Gastrocnemius medialis (tissue), 4 donors: ENCODE data around the gene COL4A4. TPM values are rescaled to one million over a fixed set of nuclear protein-coding genes. Genes with fewer than 3 reads are reported as not detected.

Experiments
- ATAC-seq, 2 donors: fragments of 150-250 bp; one replicate each; pipeline ENCODE4 v1.9.1; 2016
- DNase-seq, 2 donors: peaks; one replicate each; pipeline ENCODE4 v3.0.0-alpha.2; 2019
- H3K27ac ChIP-seq, 4 donors: fragments of 200-600 bp; sonication (generic); 1 replicate in 1 of 4; 2 replicates in 3 of 4; pipeline ENCODE4 v1.5.1; 2016 to 2018; ENCODE audit warnings: mild to moderate bottlenecking in 2 of 4, moderate library complexity in 1 of 4
- H3K27me3 ChIP-seq, 3 donors: fragments of 200-600 bp; sonication (generic) in 2 of 3; 1 replicate in 1 of 3; 2 replicates in 2 of 3; pipeline versions ENCODE4 v1.5.1 to v1.6.0; 2016 to 2019; ENCODE audit warnings: mild to moderate bottlenecking in 1 of 3, moderate library complexity in 1 of 3
- H3K36me3 ChIP-seq, 2 donors: fragments of 200-600 bp; sonication (generic) in 1 of 2; one replicate each; pipeline ENCODE4 v1.5.1; 2017 to 2018
- H3K4me1 ChIP-seq, 2 donors: fragments of 200-600 bp; sonication (generic) in 1 of 2; one replicate each; pipeline ENCODE4 v1.5.1; 2016 to 2017; ENCODE audit warnings: mild to moderate bottlenecking in 2 of 2
- H3K4me3 ChIP-seq, 4 donors: fragments of 200-600 bp; sonication (generic) in 3 of 4; 1 replicate in 1 of 4; 2 replicates in 3 of 4; pipeline ENCODE4 v1.5.1; 2016 to 2019; ENCODE audit warnings: mild to moderate bottlenecking in 2 of 4
- H3K9me3 ChIP-seq, 3 donors: fragments of 200-600 bp; sonication (generic) in 2 of 3; 1 replicate in 1 of 3; 2 replicates in 2 of 3; pipeline ENCODE4 v1.5.1; 2016 to 2019
- POLR2A ChIP-seq, 2 donors: fragments of 450-650 bp; IDR thresholded peaks; one replicate each; pipeline ENCODE4 v1.6.1; 2017; ENCODE audit warnings: antibody characterized with exemption in 2 of 2, mild to moderate bottlenecking in 2 of 2, moderate library complexity in 2 of 2
- in situ Hi-C, 4 donors: fragments of 200-750 bp; cut with MboI; loops; one replicate each; pipeline versions ENCODE4 v1.15.0 to v1.8.0; 2017; ENCODE audit warnings: low sequenced_read_pairs in 4 of 4
- intact Hi-C: fragments of 100-400 bp; cut with DNase I; formaldehyde crosslinking; loops from one replicate; pipeline ENCODE4 v1.15.1; 2023; ENCODE audit warnings: low total_unique reads
- total RNA-seq, 4 donors: library from RNA; depleted of rRNA; stranded (reverse); fragments of >200 nt; gene quantifications; one replicate each; pipeline versions ENCODE4 v1.1.0 to v1.2.3, GENCODE V29; 2016
- TF ChIP-seq, protein P1 (sequence below), 5 experiments: fragments of 450-650 bp in 3 of 5; fragments of 200-600 bp in 2 of 5; sonication (generic) in 2 of 5; IDR thresholded peaks in 4 of 5; conservative IDR thresholded peaks in 1 of 5; 1 replicate in 4 of 5; 2 replicates in 1 of 5; pipeline ENCODE4 v1.5.1; 2016 to 2019; ENCODE audit warnings: antibody characterized with exemption in 5 of 5, mild to moderate bottlenecking in 3 of 5, moderate library complexity in 3 of 5

COL4A4 gene
- total RNA-seq, 4 donors from 2014 or later: 2.0 to 11.4 (median 5.7) TPM

DNA sequence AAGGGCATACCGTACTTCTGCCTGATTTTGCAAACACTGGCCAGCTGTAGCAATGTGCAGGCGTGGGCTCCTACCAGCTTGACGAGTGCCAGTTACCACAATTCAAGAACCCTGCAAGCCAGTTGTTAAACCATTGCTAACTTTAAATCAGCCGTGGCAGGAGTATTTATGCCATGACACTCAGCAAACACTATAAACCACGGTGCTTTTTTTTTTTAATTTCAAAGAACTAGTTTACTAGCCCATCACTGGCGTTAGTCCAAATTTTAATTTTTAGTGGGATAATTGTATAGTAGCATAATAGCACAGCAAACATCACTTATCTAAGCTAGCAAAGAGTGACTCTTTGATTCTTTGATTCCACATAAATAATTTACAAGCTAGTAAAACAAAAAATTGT is 111.1 kb downstream of the COL4A4 start:
- intact Hi-C loops (no loop called here), in situ Hi-C loops (no loop called here)
- Histone ChIP-seq H3K36me3 (peaks cover 0 to 61% of the 10 kb centered on the region in 2 donors), H3K4me1 (no peaks in the 10 kb centered on the region), H3K4me3 (no peak overlapping the region), H3K27ac (no peak overlapping the region), H3K27me3 (no peaks in the 10 kb centered on the region), H3K9me3 (no peaks in the 10 kb centered on the region)
- DNase-seq: no peak
- TF ChIP-seq POLR2A (IDR thresholded peaks at IDR 0.05): no peak
- TF ChIP-seq, protein P1, sequence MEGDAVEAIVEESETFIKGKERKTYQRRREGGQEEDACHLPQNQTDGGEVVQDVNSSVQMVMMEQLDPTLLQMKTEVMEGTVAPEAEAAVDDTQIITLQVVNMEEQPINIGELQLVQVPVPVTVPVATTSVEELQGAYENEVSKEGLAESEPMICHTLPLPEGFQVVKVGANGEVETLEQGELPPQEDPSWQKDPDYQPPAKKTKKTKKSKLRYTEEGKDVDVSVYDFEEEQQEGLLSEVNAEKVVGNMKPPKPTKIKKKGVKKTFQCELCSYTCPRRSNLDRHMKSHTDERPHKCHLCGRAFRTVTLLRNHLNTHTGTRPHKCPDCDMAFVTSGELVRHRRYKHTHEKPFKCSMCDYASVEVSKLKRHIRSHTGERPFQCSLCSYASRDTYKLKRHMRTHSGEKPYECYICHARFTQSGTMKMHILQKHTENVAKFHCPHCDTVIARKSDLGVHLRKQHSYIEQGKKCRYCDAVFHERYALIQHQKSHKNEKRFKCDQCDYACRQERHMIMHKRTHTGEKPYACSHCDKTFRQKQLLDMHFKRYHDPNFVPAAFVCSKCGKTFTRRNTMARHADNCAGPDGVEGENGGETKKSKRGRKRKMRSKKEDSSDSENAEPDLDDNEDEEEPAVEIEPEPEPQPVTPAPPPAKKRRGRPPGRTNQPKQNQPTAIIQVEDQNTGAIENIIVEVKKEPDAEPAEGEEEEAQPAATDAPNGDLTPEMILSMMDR (IDR thresholded peaks at IDR 0.05 in 4 of 5, conservative IDR thresholded peaks at IDR 0.05 in 1 of 5): no peak
- ATAC-seq: no peak

DNA sequence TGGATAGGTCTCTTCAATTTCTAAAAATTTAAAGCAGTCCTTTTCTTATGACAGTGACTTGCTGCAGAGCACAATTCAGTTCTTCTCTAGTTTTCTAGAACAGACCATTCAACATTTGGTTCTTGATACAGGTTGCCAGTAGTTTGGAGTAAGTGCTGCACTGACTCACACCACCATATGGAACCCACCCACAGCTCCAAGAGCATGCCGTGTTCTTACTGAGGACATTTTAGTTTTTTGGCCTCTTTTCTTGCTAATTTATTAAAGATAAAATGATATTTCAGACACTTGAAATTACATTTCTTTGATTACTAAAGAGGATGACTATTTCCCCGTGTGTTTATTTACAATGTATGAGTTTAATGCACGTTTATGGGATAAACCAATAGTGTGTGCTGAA is 120.0 kb downstream of the COL4A4 start:
- in situ Hi-C loops (no loop called here), intact Hi-C loops (no loop called here)
- Histone ChIP-seq H3K4me1 (no peaks in the 10 kb centered on the region), H3K27me3 (no peaks in the 10 kb centered on the region), H3K9me3 (no peaks in the 10 kb centered on the region), H3K27ac (no peak overlapping the region), H3K36me3 (peaks cover 0 to 35% of the 10 kb centered on the region in 2 donors), H3K4me3 (no peak overlapping the region)
- DNase-seq (no peak), ATAC-seq (no peak)
- TF ChIP-seq, protein P1 (IDR thresholded peaks at IDR 0.05 in 4 of 5, conservative IDR thresholded peaks at IDR 0.05 in 1 of 5): no peak
- no peak for TF ChIP-seq POLR2A (IDR thresholded peaks at IDR 0.05)

DNA sequence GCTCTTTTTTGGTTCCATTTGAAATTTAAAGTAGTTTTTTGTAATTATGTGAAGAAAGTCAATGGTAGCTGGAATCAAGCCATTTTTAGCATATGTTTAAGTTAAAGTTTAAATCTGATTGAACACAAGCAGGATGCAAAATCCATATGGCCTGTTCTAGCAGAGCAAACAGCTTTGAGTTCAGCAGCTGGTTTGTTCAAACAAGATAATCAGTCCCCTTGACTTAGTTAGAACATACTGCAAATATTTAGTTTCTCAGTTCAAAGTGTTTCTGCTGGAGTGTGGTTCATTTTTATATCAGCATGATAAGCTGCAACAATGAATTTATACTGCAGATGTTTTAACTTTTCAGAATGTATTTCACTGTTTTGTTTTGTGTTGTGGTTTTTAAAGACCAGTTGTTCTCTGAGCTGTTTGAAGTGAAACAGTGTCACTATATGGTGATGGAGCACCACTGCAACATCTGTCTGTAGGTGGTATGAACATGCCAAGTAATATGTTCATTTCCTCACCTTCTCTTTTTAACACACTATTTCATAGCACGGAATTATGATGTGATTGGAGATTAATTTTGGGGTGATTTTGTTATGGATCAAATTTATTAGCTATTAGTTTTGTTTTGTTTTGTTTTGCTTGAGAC is 125.3 kb downstream of the COL4A4 start:
- H3K4me3 ChIP-seq: no peak overlapping the region
- in situ Hi-C loops: no loop called here
- no peaks in the 10 kb centered on the region for H3K27me3 ChIP-seq
- H3K27ac ChIP-seq: no peak overlapping the region
- H3K36me3 ChIP-seq: peaks cover 0 to 34% of the 10 kb centered on the region in 2 donors
- no peaks in the 10 kb centered on the region for H3K9me3 ChIP-seq
- intact Hi-C loops: no loop called here
- ATAC-seq: no peak
- no peak for TF ChIP-seq POLR2A (IDR thresholded peaks at IDR 0.05)
- TF ChIP-seq, protein P1 (IDR thresholded peaks at IDR 0.05 in 4 of 5, conservative IDR thresholded peaks at IDR 0.05 in 1 of 5): no peak
- H3K4me1 ChIP-seq: no peaks in the 10 kb centered on the region
- no peak for DNase-seq

DNA sequence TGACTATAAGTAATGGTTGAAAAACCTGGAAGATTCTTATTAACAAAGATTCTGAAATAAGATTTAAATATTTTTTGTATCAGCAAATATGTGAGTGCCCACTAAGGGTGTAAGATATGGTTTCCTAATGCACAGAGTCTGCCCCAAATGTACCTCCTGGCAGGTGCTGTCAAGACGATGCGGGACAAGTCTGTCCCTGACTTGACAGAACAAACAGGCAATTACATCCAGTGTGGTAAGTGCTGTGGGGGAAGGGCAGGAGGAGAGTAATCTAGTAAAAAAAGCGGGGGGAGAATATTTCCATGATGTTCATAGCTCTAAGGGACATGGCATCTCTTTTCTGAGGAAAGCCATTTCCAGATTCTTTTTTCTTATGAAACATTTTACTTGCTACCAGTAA is 127.5 kb downstream of the COL4A4 start:
- Histone ChIP-seq H3K27me3 (no peaks in the 10 kb centered on the region), H3K4me1 (no peaks in the 10 kb centered on the region), H3K27ac (no peak overlapping the region), H3K36me3 (peaks cover 0 to 21% of the 10 kb centered on the region in 2 donors), H3K9me3 (no peaks in the 10 kb centered on the region), H3K4me3 (no peak overlapping the region)
- in situ Hi-C loops: no loop called here
- DNase-seq (no peak), ATAC-seq (no peak)
- intact Hi-C loops: no loop called here
- no peak for TF ChIP-seq POLR2A (IDR thresholded peaks at IDR 0.05)
- TF ChIP-seq, protein P1 (IDR thresholded peaks at IDR 0.05 in 4 of 5, conservative IDR thresholded peaks at IDR 0.05 in 1 of 5): no peak
